Neutrophil (primary cell): ENCODE measurements around the gene ZNF771.

Source experiments
- H3K27ac ChIP-seq: fragments of 200-600 bp; sonication (generic); 2 replicates; pipeline ENCODE4 v1.5.1; 2016; ENCODE audit warnings: mild to moderate bottlenecking, moderate library complexity
- H3K27me3 ChIP-seq: fragments of 200-600 bp; sonication (generic); 2 replicates; pipeline ENCODE4 v1.6.0; 2016; ENCODE audit warnings: mild to moderate bottlenecking
- H3K36me3 ChIP-seq: fragments of 200-600 bp; sonication (generic); 2 replicates; pipeline ENCODE4 v1.5.1; 2017
- H3K4me1 ChIP-seq, 2 experiments: fragments of 200-600 bp in 1 of 2; sonication (generic) in 1 of 2; 1 replicate in 1 of 2; 2 replicates in 1 of 2; pipeline versions ENCODE4 v1.5.1 to v1.6.1; 2013 to 2016; ENCODE audit warnings: low read depth in 1 of 2, low read length in 1 of 2, mild to moderate bottlenecking in 1 of 2, moderate library complexity in 1 of 2; ENCODE audit not compliant: control insufficient read depth in 1 of 2, insufficient read depth in 1 of 2
- H3K4me3 ChIP-seq, 2 experiments: fragments of 200-600 bp in 1 of 2; sonication (generic) in 1 of 2; 1 replicate in 1 of 2; 2 replicates in 1 of 2; pipeline ENCODE4 v1.5.1; 2013 to 2016; ENCODE audit warnings: low read depth in 1 of 2, low read length in 1 of 2, mild to moderate bottlenecking in 1 of 2, moderate library complexity in 1 of 2
- H3K9me3 ChIP-seq: fragments of 200-600 bp; sonication (generic); 2 replicates; pipeline ENCODE4 v1.5.1; 2016
- CTCF ChIP-seq: fragments of 200-600 bp; sonication (generic); IDR thresholded peaks from 2 replicates; pipeline ENCODE4 v1.5.1; 2016; ENCODE audit warnings: antibody characterized with exemption

The ZNF771 gene

DNA sequence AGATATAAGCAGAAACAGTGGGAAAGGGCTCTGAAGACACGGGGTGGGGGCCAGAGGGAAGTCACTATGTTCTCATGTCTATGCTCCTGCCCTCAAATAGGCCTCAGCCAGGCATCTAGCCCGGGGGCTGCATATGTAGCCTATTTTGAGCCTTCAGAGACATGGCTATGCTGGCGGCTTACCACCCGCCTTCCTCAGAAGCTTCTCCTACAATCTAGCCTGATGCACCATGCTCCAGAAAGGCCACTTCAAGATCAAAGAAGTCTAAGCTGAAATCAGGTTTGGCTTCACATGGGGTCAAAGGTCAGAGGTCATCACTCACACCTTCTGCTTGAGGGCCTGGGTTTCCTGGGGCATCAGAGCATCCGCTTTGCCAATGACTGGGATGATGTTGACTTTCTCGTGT, 26.6 kb upstream of the ZNF771 start:
- Histone ChIP-seq H3K27me3 (peaks cover 7% of the 10 kb centered on the region), H3K36me3 (no peaks in the 10 kb centered on the region), H3K9me3 (no peaks in the 10 kb centered on the region), H3K4me3 (no peak overlapping the region), H3K27ac (no peak overlapping the region), H3K4me1 (peaks cover 28 to 37% of the 10 kb centered on the region in 2 experiments)
- TF ChIP-seq CTCF, result no peak

- Histone ChIP-seq H3K27me3 (peaks cover 7% of the 10 kb centered on the region), H3K9me3 (no peaks in the 10 kb centered on the region), H3K4me1 (peaks cover 28 to 37% of the 10 kb centered on the region in 2 experiments), H3K36me3 (no peaks in the 10 kb centered on the region), H3K4me3 (no peak overlapping the region), H3K27ac (no peak overlapping the region)
- no peak for TF ChIP-seq CTCF
These were observed 25.9 kb upstream of the ZNF771 start for GRCh38 chr16:30381291-30382041.

GRCh38 chr16:30382111-30382881, 25.1 kb upstream of the ZNF771 start, which contains the start of gene SEPTIN1:
SEPTIN1 (minus strand) TSS chr16:30382561; CDS start chr16:30382542, 19 bp downstream.
- H3K4me3 ChIP-seq, result no peak within 1 kb of the TSS
- H3K27me3 ChIP-seq, result peaks cover 7% of the 10 kb centered on the region
- no peaks in the 10 kb centered on the region for H3K9me3 ChIP-seq
- H3K36me3 ChIP-seq, result no peaks in the 10 kb centered on the region
- TF ChIP-seq CTCF, result no peak
- peaks cover 23 to 29% of the 10 kb centered on the region in 2 experiments for H3K4me1 ChIP-seq
- no peak within 1 kb of the TSS for H3K27ac ChIP-seq

DNA sequence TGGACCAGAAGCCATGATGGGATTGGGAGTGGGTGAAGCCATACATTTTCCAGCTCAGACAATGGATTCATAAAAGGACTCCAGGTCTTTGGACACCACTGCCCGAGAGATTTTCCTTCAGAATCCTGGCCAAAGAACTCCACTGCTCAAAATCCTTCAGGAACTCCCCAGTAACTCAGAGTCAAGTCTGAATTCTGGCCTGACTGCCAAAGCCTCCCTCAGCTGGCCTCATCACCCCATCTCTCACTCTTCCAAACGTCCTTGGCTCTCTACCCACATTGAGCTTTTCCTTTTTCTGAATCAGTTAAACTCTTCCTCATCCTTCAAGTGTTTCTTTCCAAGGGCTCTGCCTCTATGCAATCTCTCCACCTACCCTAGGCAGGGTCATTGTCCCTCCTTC, 23.9 kb upstream of the ZNF771 start:
- Histone ChIP-seq H3K27me3 (peaks cover 7% of the 10 kb centered on the region), H3K4me1 (peaks cover 17 to 18% of the 10 kb centered on the region in 2 experiments), H3K9me3 (no peaks in the 10 kb centered on the region), H3K4me3 (no peak overlapping the region), H3K27ac (no peak overlapping the region), H3K36me3 (no peaks in the 10 kb centered on the region)
- no peak for TF ChIP-seq CTCF

DNA sequence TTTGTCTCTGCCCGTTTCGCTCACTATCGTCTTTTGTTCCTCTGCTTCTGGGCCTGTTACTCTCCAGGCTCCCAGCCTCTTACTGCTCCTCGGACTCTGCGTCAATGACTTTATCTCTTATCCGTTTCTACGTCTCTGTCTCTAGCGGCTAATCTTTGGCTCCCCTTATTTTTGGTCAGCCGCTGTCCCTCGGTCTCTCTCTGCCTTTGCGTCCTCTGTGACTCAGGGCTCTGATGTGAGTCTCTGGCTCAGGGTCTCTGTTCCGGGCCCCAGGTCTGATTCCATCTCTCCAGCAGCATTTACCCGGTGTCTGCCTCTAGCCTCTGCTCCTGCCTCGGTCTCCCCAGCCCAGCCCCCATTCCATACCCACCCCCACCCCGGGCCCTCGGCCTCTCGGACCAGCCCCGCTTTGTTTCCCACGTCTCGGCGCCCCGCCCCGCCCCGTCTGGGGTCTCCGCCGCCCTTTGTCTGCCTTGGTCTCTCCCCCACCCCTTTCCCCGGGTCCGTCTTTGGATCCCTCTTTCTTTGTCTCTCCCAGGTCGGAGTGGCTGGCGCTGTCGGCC, 12.7 kb upstream of the ZNF771 start:
- Histone ChIP-seq H3K4me3 (peak overlapping the region; percentile 63 to 70), H3K27ac (peak overlapping the region; percentile 41), H3K9me3 (no peaks in the 10 kb centered on the region), H3K36me3 (no peaks in the 10 kb centered on the region), H3K4me1 (peaks cover 12 to 43% of the 10 kb centered on the region in 2 experiments), H3K27me3 (peaks cover 25% of the 10 kb centered on the region)
- TF ChIP-seq CTCF, result no peak
